Stimulated activated naive B cell treated with anti-CD40 and anti-IgM and Interleukin-4, amounts not matched to agents 10 μg/mL and 1 μg/mL and 100 μg/mL, for 72 hours (primary cell): ENCODE measurements around the gene BIRC7.

Experiments
- ATAC-seq, 2 donors: fragments of 150-1000 bp; cut with Tn5 transposase; replicated peaks; 2 replicates each; pipeline ENCODE4 v1.10.0; 2021; ENCODE audit warnings: moderate library complexity in 1 of 2
- DNase-seq: peaks from one replicate; pipeline ENCODE4 v3.0.0; 2021
- H3K27ac Mint-ChIP-seq: one replicate; pipeline ENCODE4 v1.8.0; 2022; ENCODE audit warnings: mild to moderate bottlenecking, mixed read lengths
- H3K27me3 Mint-ChIP-seq, 2 donors: one replicate each; pipeline ENCODE4 v1.8.0; 2022; ENCODE audit warnings: mixed read lengths in 2 of 2
- H3K36me3 Mint-ChIP-seq, 2 donors: one replicate each; pipeline ENCODE4 v1.8.0; 2022; ENCODE audit warnings: mixed read lengths in 2 of 2, mild to moderate bottlenecking in 1 of 2
- H3K4me1 Mint-ChIP-seq, 2 donors: one replicate each; pipeline ENCODE4 v1.8.0; 2022; ENCODE audit warnings: mixed read lengths in 2 of 2, mild to moderate bottlenecking in 1 of 2
- H3K4me3 Mint-ChIP-seq, 2 donors: one replicate each; pipeline ENCODE4 v1.8.0; 2022; ENCODE audit warnings: mild to moderate bottlenecking in 2 of 2, mixed read lengths in 2 of 2, moderate library complexity in 1 of 2
- H3K9me3 Mint-ChIP-seq, 2 donors: one replicate each; pipeline ENCODE4 v1.8.0; 2022; ENCODE audit warnings: mixed read lengths in 2 of 2, mild to moderate bottlenecking in 1 of 2

Gene BIRC7

GRCh38 chr20:63235399-63235983, at the start of gene BIRC7:
BIRC7 (plus strand) TSS chr20:63235905; CDS start chr20:63236097, 192 bp downstream.
- peak within 1 kb of the TSS in 1 of 2 donors; percentile 25 for H3K4me3 Mint-ChIP-seq
- DNase-seq: no peak
- ATAC-seq: peak in 1 of 2 donors; percentile 35
- H3K27me3 Mint-ChIP-seq: peaks cover 36 to 37% of the 10 kb centered on the region in 2 donors
- peaks cover 8 to 19% of the 10 kb centered on the region in 2 donors for H3K4me1 Mint-ChIP-seq
- no peak within 1 kb of the TSS for H3K27ac Mint-ChIP-seq
- no peaks in the 10 kb centered on the region for H3K36me3 Mint-ChIP-seq
- H3K9me3 Mint-ChIP-seq: no peaks in the 10 kb centered on the region

GRCh38 chr20:63186084-63186483, 49.6 kb upstream of the BIRC7 start:
- Mint-ChIP-seq H3K4me3 (no peak overlapping the region), H3K27ac (no peak overlapping the region), H3K27me3 (peaks cover 30 to 32% of the 10 kb centered on the region in 2 donors), H3K4me1 (peaks cover 6 to 15% of the 10 kb centered on the region in 2 donors), H3K9me3 (no peaks in the 10 kb centered on the region), H3K36me3 (peaks cover 4% of the 10 kb centered on the region in 2 donors)
- no peak for DNase-seq
- ATAC-seq: no peak

- peaks cover 4 to 8% of the 10 kb centered on the region in 2 donors for H3K36me3 Mint-ChIP-seq
- peaks cover 6 to 15% of the 10 kb centered on the region in 2 donors for H3K4me1 Mint-ChIP-seq
- H3K27ac Mint-ChIP-seq: no peak overlapping the region
- peaks cover 24 to 26% of the 10 kb centered on the region in 2 donors for H3K27me3 Mint-ChIP-seq
- no peak overlapping the region for H3K4me3 Mint-ChIP-seq
- DNase-seq: no peak
- no peaks in the 10 kb centered on the region for H3K9me3 Mint-ChIP-seq
- ATAC-seq: no peak
Measured at GRCh38 chr20:63186528-63187316, 49.0 kb upstream of the BIRC7 start.

- Mint-ChIP-seq H3K27ac (peak overlapping the region; percentile 47), H3K4me1 (peaks cover 6 to 15% of the 10 kb centered on the region in 2 donors), H3K9me3 (no peaks in the 10 kb centered on the region), H3K27me3 (peaks cover 16 to 17% of the 10 kb centered on the region in 2 donors), H3K4me3 (no peak overlapping the region), H3K36me3 (peaks cover 4 to 8% of the 10 kb centered on the region in 2 donors)
- DNase-seq (no peak), ATAC-seq (no peak)
Measured at GRCh38 chr20:63187338-63188158, 48.2 kb upstream of the BIRC7 start.

- H3K27me3 Mint-ChIP-seq: peaks cover 11 to 12% of the 10 kb centered on the region in 2 donors
- DNase-seq (no peak), ATAC-seq (no peak)
- no peak overlapping the region for H3K4me3 Mint-ChIP-seq
- peaks cover 4 to 8% of the 10 kb centered on the region in 2 donors for H3K36me3 Mint-ChIP-seq
- H3K27ac Mint-ChIP-seq: no peak overlapping the region
- H3K4me1 Mint-ChIP-seq: peaks cover 6 to 15% of the 10 kb centered on the region in 2 donors
- H3K9me3 Mint-ChIP-seq: no peaks in the 10 kb centered on the region
Measured at GRCh38 chr20:63188159-63188442, 47.6 kb upstream of the BIRC7 start.

- peaks cover 4 to 5% of the 10 kb centered on the region in 2 donors for H3K27me3 Mint-ChIP-seq
- ATAC-seq (no peak), DNase-seq (no peak)
- H3K36me3 Mint-ChIP-seq: peaks cover 4 to 8% of the 10 kb centered on the region in 2 donors
- no peak overlapping the region for H3K4me3 Mint-ChIP-seq
- peaks cover 7 to 11% of the 10 kb centered on the region in 2 donors for H3K4me1 Mint-ChIP-seq
- no peaks in the 10 kb centered on the region for H3K9me3 Mint-ChIP-seq
- H3K27ac Mint-ChIP-seq: no peak overlapping the region
Measured at GRCh38 chr20:63188641-63189321, 46.9 kb upstream of the BIRC7 start.

GRCh38 chr20:63189322-63189642, 46.4 kb upstream of the BIRC7 start:
- no peak for DNase-seq
- no peaks in the 10 kb centered on the region for H3K27me3 Mint-ChIP-seq
- no peak overlapping the region for H3K27ac Mint-ChIP-seq
- no peak for ATAC-seq
- no peaks in the 10 kb centered on the region for H3K9me3 Mint-ChIP-seq
- H3K36me3 Mint-ChIP-seq: peaks cover 5 to 12% of the 10 kb centered on the region in 2 donors
- no peak overlapping the region for H3K4me3 Mint-ChIP-seq
- peaks cover 7 to 11% of the 10 kb centered on the region in 2 donors for H3K4me1 Mint-ChIP-seq

GRCh38 chr20:63189846-63190559, 45.7 kb upstream of the BIRC7 start:
- no peak for ATAC-seq
- Mint-ChIP-seq H3K4me1 (peaks cover 6 to 7% of the 10 kb centered on the region in 2 donors), H3K4me3 (no peak overlapping the region), H3K36me3 (peaks cover 11 to 18% of the 10 kb centered on the region in 2 donors), H3K9me3 (no peaks in the 10 kb centered on the region), H3K27ac (no peak overlapping the region), H3K27me3 (no peaks in the 10 kb centered on the region)
- DNase-seq: no peak

- DNase-seq: no peak
- Mint-ChIP-seq H3K27ac (no peak overlapping the region), H3K36me3 (peaks cover 15 to 25% of the 10 kb centered on the region in 2 donors), H3K9me3 (no peaks in the 10 kb centered on the region), H3K4me1 (peaks cover 6 to 7% of the 10 kb centered on the region in 2 donors), H3K27me3 (no peaks in the 10 kb centered on the region), H3K4me3 (no peak overlapping the region)
- ATAC-seq: no peak
Measured at GRCh38 chr20:63190828-63191227, 44.9 kb upstream of the BIRC7 start.

- Mint-ChIP-seq H3K36me3 (peaks cover 18 to 27% of the 10 kb centered on the region in 2 donors), H3K4me1 (peaks cover 6 to 7% of the 10 kb centered on the region in 2 donors), H3K9me3 (no peaks in the 10 kb centered on the region), H3K4me3 (no peak overlapping the region), H3K27ac (no peak overlapping the region), H3K27me3 (no peaks in the 10 kb centered on the region)
- ATAC-seq (no peak), DNase-seq (no peak)
Measured at GRCh38 chr20:63191400-63191799, 44.3 kb upstream of the BIRC7 start.

- ATAC-seq (no peak), DNase-seq (no peak)
- no peak overlapping the region for H3K4me3 Mint-ChIP-seq
- H3K27ac Mint-ChIP-seq: no peak overlapping the region
- H3K9me3 Mint-ChIP-seq: no peaks in the 10 kb centered on the region
- peaks cover 22 to 36% of the 10 kb centered on the region in 2 donors for H3K36me3 Mint-ChIP-seq
- peaks cover 7 to 13% of the 10 kb centered on the region in 2 donors for H3K4me1 Mint-ChIP-seq
- H3K27me3 Mint-ChIP-seq: no peaks in the 10 kb centered on the region
Measured at GRCh38 chr20:63192721-63193120, 43.0 kb upstream of the BIRC7 start.

- H3K4me1 Mint-ChIP-seq: peaks cover 7 to 25% of the 10 kb centered on the region in 2 donors
- H3K27ac Mint-ChIP-seq: no peak overlapping the region
- peaks cover 26 to 44% of the 10 kb centered on the region in 2 donors for H3K36me3 Mint-ChIP-seq
- no peak for DNase-seq
- H3K4me3 Mint-ChIP-seq: no peak overlapping the region
- no peaks in the 10 kb centered on the region for H3K9me3 Mint-ChIP-seq
- no peak for ATAC-seq
- no peaks in the 10 kb centered on the region for H3K27me3 Mint-ChIP-seq
Measured at GRCh38 chr20:63194007-63194796, 41.5 kb upstream of the BIRC7 start.

- H3K36me3 Mint-ChIP-seq: peaks cover 28 to 47% of the 10 kb centered on the region in 2 donors
- peaks cover 7 to 31% of the 10 kb centered on the region in 2 donors for H3K4me1 Mint-ChIP-seq
- H3K9me3 Mint-ChIP-seq: no peaks in the 10 kb centered on the region
- DNase-seq (no peak), ATAC-seq (no peak)
- H3K27ac Mint-ChIP-seq: no peak overlapping the region
- H3K4me3 Mint-ChIP-seq: no peak overlapping the region
- H3K27me3 Mint-ChIP-seq: no peaks in the 10 kb centered on the region
Measured at GRCh38 chr20:63194797-63195173, 40.9 kb upstream of the BIRC7 start.
